Colonic mucosa (tissue), 4 donors: ENCODE results near the gene ESRP2. TPM values are rescaled to one million over a fixed set of nuclear protein-coding genes. Genes with fewer than 3 reads are reported as not detected.
A peak's percentile ranks its signal among the peaks of the same experiment; 100 is the strongest.

Experiments
- DNase-seq: peaks from one replicate; pipeline ENCODE4 v3.0.0-alpha.2; 2020
- H3K27ac ChIP-seq: fragments of 200-600 bp; one replicate; pipeline ENCODE4 v1.8.0; 2021
- H3K27me3 ChIP-seq: fragments of 200-600 bp; one replicate; pipeline ENCODE4 v1.8.0; 2021
- H3K36me3 ChIP-seq: fragments of 200-600 bp; one replicate; pipeline ENCODE4 v1.8.0; 2021
- H3K4me1 ChIP-seq: fragments of 200-600 bp; one replicate; pipeline ENCODE4 v1.8.0; 2021; ENCODE audit warnings: mild to moderate bottlenecking
- H3K4me3 ChIP-seq: fragments of 200-600 bp; one replicate; pipeline ENCODE4 v1.8.0; 2021
- H3K9ac ChIP-seq, 2 donors: one replicate each; pipeline ENCODE4 v1.7.0; 2013; ENCODE audit warnings: control low read depth in 2 of 2, low read depth in 2 of 2, low read length in 2 of 2
- H3K9me3 ChIP-seq: fragments of 200-600 bp; one replicate; pipeline ENCODE4 v1.8.0; 2021
- CTCF ChIP-seq: fragments of 200-600 bp; IDR thresholded peaks from one replicate; pipeline ENCODE4 v1.8.0; 2022; ENCODE audit warnings: antibody characterized with exemption, mild to moderate bottlenecking
- intact Hi-C: fragments of 100-400 bp; cut with DNase I; formaldehyde crosslinking; loops from one replicate; pipeline ENCODE4 v1.14.1; 2022
- total RNA-seq, 2 donors: library from RNA; stranded (reverse); fragmentation: NEBNext Ultra II Directional in 1 of 2; extraction: Animal tissue kit (Norgen Biotek cat#: 25700) in 1 of 2; gene quantifications; one replicate each; pipeline ENCODE4 v1.2.1, GENCODE V29; 2021
- donor health status: healthy.
- donor health status: DM: no; HTN: no; CAD: no.
- donor health status: DM: no; HTN: no; CAD: no.

ESRP2 gene
- total RNA-seq, 2 donors from 2014 or later, result 76.6 to 119 TPM

- DNase-seq, result no peak
- Histone ChIP-seq H3K9me3 (no peaks in the 10 kb centered on the region), H3K9ac (no peak overlapping the region), H3K4me1 (peaks cover 2% of the 10 kb centered on the region), H3K4me3 (no peak overlapping the region), H3K27me3 (no peaks in the 10 kb centered on the region), H3K27ac (no peak overlapping the region), H3K36me3 (no peaks in the 10 kb centered on the region)
- no peak for TF ChIP-seq CTCF
- intact Hi-C loops, result no loop called here
These were observed 46.1 kb upstream of the ESRP2 start for GRCh38 chr16:68282064-68282452.

- no peaks in the 10 kb centered on the region for H3K9me3 ChIP-seq
- peak overlapping the region; percentile 4 to 19 for H3K9ac ChIP-seq
- no peak for DNase-seq
- no peak for TF ChIP-seq CTCF
- H3K4me1 ChIP-seq, result no peaks in the 10 kb centered on the region
- H3K27me3 ChIP-seq, result no peaks in the 10 kb centered on the region
- no peak overlapping the region for H3K4me3 ChIP-seq
- H3K27ac ChIP-seq, result no peak overlapping the region
- H3K36me3 ChIP-seq, result no peaks in the 10 kb centered on the region
- intact Hi-C loops, result no loop called here
These were observed 45.6 kb upstream of the ESRP2 start for GRCh38 chr16:68281368-68282063.

GRCh38 chr16:68279726-68280558, 44.0 kb upstream of the ESRP2 start:
- Histone ChIP-seq H3K27me3 (no peaks in the 10 kb centered on the region), H3K36me3 (no peaks in the 10 kb centered on the region), H3K27ac (no peak overlapping the region), H3K4me1 (no peaks in the 10 kb centered on the region), H3K9me3 (no peaks in the 10 kb centered on the region), H3K9ac (no peak overlapping the region), H3K4me3 (no peak overlapping the region)
- no peak for TF ChIP-seq CTCF
- intact Hi-C loops, result no loop called here
- DNase-seq, result no peak

GRCh38 chr16:68276223-68276622, 40.3 kb upstream of the ESRP2 start:
- no peak for DNase-seq
- no peaks in the 10 kb centered on the region for H3K36me3 ChIP-seq
- no peak overlapping the region for H3K9ac ChIP-seq
- no peaks in the 10 kb centered on the region for H3K27me3 ChIP-seq
- no peak for TF ChIP-seq CTCF
- H3K4me1 ChIP-seq, result peaks cover 6% of the 10 kb centered on the region
- H3K27ac ChIP-seq, result no peak overlapping the region
- no peaks in the 10 kb centered on the region for H3K9me3 ChIP-seq
- no peak overlapping the region for H3K4me3 ChIP-seq
- intact Hi-C loops, result no loop called here

- no peak overlapping the region for H3K27ac ChIP-seq
- intact Hi-C loops, result no loop called here
These were observed 39.8 kb upstream of the ESRP2 start for GRCh38 chr16:68275611-68276191.

More at GRCh38 chr16:68275611-68276191, 39.8 kb upstream of the ESRP2 start:
- H3K9ac ChIP-seq, result no peak overlapping the region
- H3K27me3 ChIP-seq, result no peaks in the 10 kb centered on the region
- no peaks in the 10 kb centered on the region for H3K36me3 ChIP-seq
- no peak for DNase-seq
- TF ChIP-seq CTCF, result no peak
- H3K9me3 ChIP-seq, result no peaks in the 10 kb centered on the region
- H3K4me3 ChIP-seq, result no peak overlapping the region
- peaks cover 6% of the 10 kb centered on the region for H3K4me1 ChIP-seq
